Aorta (tissue), 5 donors: ENCODE data around the gene NCKAP5L. TPM values are rescaled to one million over a fixed set of nuclear protein-coding genes. Genes with fewer than 3 reads are reported as not detected.
A peak's percentile ranks its signal among the peaks of the same experiment; 100 is the strongest.
"Not testable (repeated sequence)": the region's sequence is repeated elsewhere in the genome, so short reads cannot be mapped to it uniquely, and the experiment has no call there.

Experiments used
- ATAC-seq: fragments of 200-7000 bp; cut with Tn5 transposase; one replicate; pipeline ENCODE4 v1.9.1; 2022; ENCODE audit warnings: moderate library complexity; ENCODE audit not compliant: low FRiP score
- DNase-seq, 2 donors: peaks; one replicate each; pipeline ENCODE4 v3.0.0-alpha.2; 2020
- H3K27ac ChIP-seq, 2 donors: one replicate each; pipeline ENCODE4 v1.5.1; 2013; ENCODE audit warnings: low read length in 2 of 2, mild to moderate bottlenecking in 2 of 2, moderate library complexity in 2 of 2, control low read depth in 1 of 2, inconsistent platforms in 1 of 2, low read depth in 1 of 2
- H3K27me3 ChIP-seq, 2 donors: one replicate each; pipeline ENCODE4 v1.6.1; 2013; ENCODE audit warnings: control low read depth in 1 of 2, low read length in 1 of 2, mild to moderate bottlenecking in 1 of 2, moderate library complexity in 1 of 2; ENCODE audit not compliant: insufficient read depth in 2 of 2, control insufficient read depth in 1 of 2
- H3K36me3 ChIP-seq, 2 donors: one replicate each; pipeline ENCODE4 v1.6.1; 2013; ENCODE audit warnings: control low read depth in 1 of 2, low read length in 1 of 2, mild to moderate bottlenecking in 1 of 2; ENCODE audit not compliant: insufficient read depth in 2 of 2, control insufficient read depth in 1 of 2
- H3K4me1 ChIP-seq, 2 donors: one replicate each; pipeline ENCODE4 v1.6.1; 2013; ENCODE audit warnings: low read length in 2 of 2, control low read depth in 1 of 2, mild to moderate bottlenecking in 1 of 2, moderate library complexity in 1 of 2; ENCODE audit not compliant: insufficient read depth in 2 of 2, control insufficient read depth in 1 of 2
- H3K4me3 ChIP-seq, 2 donors: one replicate each; pipeline ENCODE4 v1.5.1; 2013; ENCODE audit warnings: low read length in 2 of 2, control low read depth in 1 of 2, mild to moderate bottlenecking in 1 of 2
- H3K9me3 ChIP-seq: one replicate; pipeline ENCODE4 v1.6.1; 2013; ENCODE audit warnings: mild to moderate bottlenecking, low read length; ENCODE audit not compliant: control insufficient read depth
- WGBS, 2 donors: extraction: QIAGEN DNeasy Blood & Tissue Kit; methylation state at CpG; one replicate each; pipeline ENCODE4 v1.1.7; 2013; 5-methylcytosine and 5-hydroxymethylcytosine counted together
- intact Hi-C, 2 donors: fragments of 100-400 bp; cut with DNase I; formaldehyde crosslinking; loops; one replicate each; pipeline versions ENCODE4 v1.14.2 to v1.15.0; 2022
- polyA plus RNA-seq, 2 donors: library from polyadenylated mRNA; stranded (reverse); fragments of 200-250 nt; gene quantifications; one replicate each; pipeline ENCODE4 v1.2.3, GENCODE V29; 2013
- total RNA-seq, 2 donors: library from RNA; stranded (reverse); fragmentation: NEBNext Ultra II Directional; extraction: Animal tissue kit (Norgen Biotek cat#: 25700); gene quantifications; one replicate each; pipeline ENCODE4 v1.2.1, GENCODE V29; 2021
- donor health status: healthy with polysubstance abuse.
- donor health status: Bipolar disorder and iron deficiency.
- donor health status: DM: no; HTN: no; CAD: no.
- donor health status: DM: no; HTN: no; CAD: no.
- donor health status: DM: yes; HTN: yes; CAD: no.

Gene NCKAP5L
- total and polyA plus RNA-seq, 4 donors: 3.5 to 38.7 (median 18.5) TPM

- Histone ChIP-seq H3K36me3 (no peaks in the 10 kb centered on the region), H3K4me1 (no peaks in the 10 kb centered on the region), H3K27me3 (no peaks in the 10 kb centered on the region), H3K9me3 (no peaks in the 10 kb centered on the region), H3K4me3 (no peak overlapping the region), H3K27ac (no peak overlapping the region)
- DNase-seq (peak in 1 of 2 donors; percentile 60), ATAC-seq (no peak)
- intact Hi-C loops: no loop called here
- WGBS, 2 donors: 84 to 90% methylated on average over 6 of the region's 6 CpGs
These were observed 44.6 kb upstream of the NCKAP5L start for GRCh38 chr12:49872781-49873181.

DNA sequence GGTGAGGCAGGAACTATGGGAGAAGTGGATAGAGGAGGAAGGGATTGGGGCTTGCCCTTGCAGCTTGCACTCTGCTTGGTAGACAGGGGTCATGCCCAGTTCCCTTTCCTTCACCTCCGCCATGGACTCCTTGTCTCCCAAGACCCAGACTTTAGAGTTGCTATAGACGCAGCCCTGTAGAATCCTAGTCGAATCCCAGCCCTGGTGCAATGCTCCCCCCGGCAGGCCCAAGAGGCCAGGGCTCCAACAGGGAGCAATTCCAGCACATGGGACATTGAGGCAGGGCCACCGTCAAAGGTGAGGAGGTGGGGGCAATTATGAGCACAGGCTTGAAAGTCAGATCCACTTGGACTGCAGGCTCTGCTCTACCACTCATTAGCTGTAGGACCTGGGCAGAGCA lies 44.2 kb upstream of the NCKAP5L start:
- DNase-seq (no peak), ATAC-seq (no peak)
- Histone ChIP-seq H3K9me3 (no peaks in the 10 kb centered on the region), H3K27me3 (no peaks in the 10 kb centered on the region), H3K36me3 (no peaks in the 10 kb centered on the region), H3K4me1 (no peaks in the 10 kb centered on the region), H3K4me3 (no peak overlapping the region), H3K27ac (no peak overlapping the region)
- intact Hi-C loops: no loop called here
- WGBS, 2 donors: 96% methylated on average over 5 of the region's 5 CpGs

DNA sequence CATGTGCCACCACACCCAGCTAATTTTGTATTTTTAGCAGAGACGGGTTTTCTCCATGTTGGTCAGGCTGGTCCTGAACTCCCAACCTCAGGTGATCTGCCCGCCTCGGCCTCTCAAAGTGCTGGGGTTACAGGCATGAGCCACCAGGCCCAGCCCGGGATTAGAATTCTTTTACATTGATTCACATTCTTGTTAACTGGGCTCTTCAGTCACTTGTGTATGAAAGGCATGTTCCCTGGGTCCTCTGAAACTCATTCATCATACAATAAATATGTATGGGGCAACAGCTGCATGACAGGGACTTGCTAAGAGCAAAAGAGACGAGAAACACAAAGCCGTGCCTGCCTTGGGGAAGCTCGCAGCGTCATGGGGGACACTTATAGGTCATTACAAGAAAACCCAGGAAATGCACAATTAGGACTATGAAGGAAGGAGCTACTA lies 43.6 kb upstream of the NCKAP5L start:
- H3K4me1 ChIP-seq, H3K4me3 ChIP-seq, ATAC-seq, DNase-seq, H3K36me3 ChIP-seq, H3K27me3 ChIP-seq, H3K27ac ChIP-seq, H3K9me3 ChIP-seq, intact Hi-C loops: not testable (repeated sequence)
- 93% methylated on average over 8 of the region's 8 CpGs for WGBS, 2 donors

DNA sequence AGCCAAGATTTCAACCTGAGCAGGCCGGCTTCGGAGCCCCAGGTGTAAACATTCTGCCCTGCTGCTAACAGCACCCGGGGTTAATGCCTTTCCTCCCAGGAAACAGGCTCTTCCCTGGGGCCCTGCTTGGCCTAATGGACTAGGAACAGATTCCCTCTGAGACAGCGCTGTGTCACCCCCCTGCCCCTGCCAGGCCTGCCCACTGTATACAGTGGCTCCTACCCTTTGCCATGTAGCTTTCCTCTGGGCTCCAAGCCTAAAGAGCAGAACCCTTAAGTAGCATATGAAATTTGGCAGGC lies 43.0 kb upstream of the NCKAP5L start:
- H3K4me3 ChIP-seq: no peak overlapping the region
- no peaks in the 10 kb centered on the region for H3K9me3 ChIP-seq
- ATAC-seq (no peak), DNase-seq (peak in 1 of 2 donors; percentile 70)
- intact Hi-C loops: no loop called here
- H3K36me3 ChIP-seq: no peaks in the 10 kb centered on the region
- no peaks in the 10 kb centered on the region for H3K4me1 ChIP-seq
- 94 to 95% methylated on average over 4 of the region's 4 CpGs for WGBS, 2 donors
- no peak overlapping the region for H3K27ac ChIP-seq
- H3K27me3 ChIP-seq: no peaks in the 10 kb centered on the region

DNA sequence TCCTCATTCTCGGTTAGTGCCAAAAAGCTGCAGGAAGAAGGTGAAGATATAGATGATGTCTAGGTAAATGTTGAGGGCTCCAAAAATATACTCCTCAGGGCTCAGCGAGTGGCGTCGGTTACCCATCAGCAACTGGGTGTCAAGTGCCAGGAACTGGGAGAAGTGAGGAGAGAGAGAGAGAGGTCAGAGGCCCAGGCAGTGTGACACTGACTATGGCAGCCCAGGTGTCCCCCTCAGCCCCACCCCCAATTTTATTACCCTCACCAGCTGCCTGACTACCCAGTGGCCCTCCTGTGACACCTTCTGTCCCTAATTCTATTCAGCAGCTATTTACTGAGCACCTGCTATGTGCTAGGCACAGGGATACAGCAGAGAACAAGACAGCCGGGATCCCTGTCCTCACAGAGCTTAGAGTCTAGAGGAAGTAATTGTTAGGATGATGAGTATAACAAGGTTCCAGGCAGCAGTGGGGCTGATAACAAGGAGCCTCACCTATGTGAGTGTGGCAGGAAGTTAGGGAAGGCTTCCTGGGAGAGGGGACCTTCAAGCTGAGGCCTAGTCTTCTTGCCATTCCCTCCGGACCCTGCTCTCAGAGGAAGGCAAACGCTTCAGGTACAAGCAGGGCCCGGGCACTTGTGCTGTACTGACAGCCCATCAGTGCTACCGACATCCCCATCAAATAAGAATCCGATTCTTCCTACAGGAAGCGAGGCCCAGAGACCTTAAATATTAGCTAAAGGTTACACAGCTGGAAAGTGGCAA lies 42.5 kb upstream of the NCKAP5L start:
- intact Hi-C loops: no loop called here
- whole genome bisulfite sequencing, 2 donors: 96 to 99% methylated on average over 11 of the region's 11 CpGs
- ATAC-seq (no peak), DNase-seq (no peak)
- no peaks in the 10 kb centered on the region for H3K36me3 ChIP-seq
- H3K9me3 ChIP-seq: no peaks in the 10 kb centered on the region
- no peaks in the 10 kb centered on the region for H3K4me1 ChIP-seq
- H3K27me3 ChIP-seq: no peaks in the 10 kb centered on the region
- H3K27ac ChIP-seq: no peak overlapping the region
- no peak overlapping the region for H3K4me3 ChIP-seq

GRCh38 chr12:49869816-49870500 lies 41.7 kb upstream of the NCKAP5L start:
- H3K4me1 ChIP-seq: no peaks in the 10 kb centered on the region
- no peak overlapping the region for H3K4me3 ChIP-seq
- H3K9me3 ChIP-seq: no peaks in the 10 kb centered on the region
- H3K27me3 ChIP-seq: no peaks in the 10 kb centered on the region
- H3K36me3 ChIP-seq: no peaks in the 10 kb centered on the region
- ATAC-seq: peak; percentile 2
- H3K27ac ChIP-seq: no peak overlapping the region
- peak in 1 of 2 donors; percentile 60 for DNase-seq
- 92 to 95% methylated on average over 14 of the region's 14 CpGs for WGBS, 2 donors
- intact Hi-C loops: loop anchor here in 1 of 2 donors (10.0 kb wide), 1 partner anchor 185 kb away; the partner anchor contains the start of gene ASIC1

GRCh38 chr12:49868952-49869815 lies 41.0 kb upstream of the NCKAP5L start:
- WGBS, 2 donors: 21 to 22% methylated on average over 16 of the region's 16 CpGs
- H3K27ac ChIP-seq: no peak overlapping the region
- H3K9me3 ChIP-seq: no peaks in the 10 kb centered on the region
- DNase-seq: peak; percentile 90
- intact Hi-C loops: loop anchor here in 1 of 2 donors (10.0 kb wide), 1 partner anchor 186 kb away; the partner anchor contains the start of gene ASIC1
- peak; percentile 89 for ATAC-seq
- H3K4me1 ChIP-seq: no peaks in the 10 kb centered on the region
- H3K4me3 ChIP-seq: no peak overlapping the region
- no peaks in the 10 kb centered on the region for H3K36me3 ChIP-seq
- H3K27me3 ChIP-seq: no peaks in the 10 kb centered on the region

DNA sequence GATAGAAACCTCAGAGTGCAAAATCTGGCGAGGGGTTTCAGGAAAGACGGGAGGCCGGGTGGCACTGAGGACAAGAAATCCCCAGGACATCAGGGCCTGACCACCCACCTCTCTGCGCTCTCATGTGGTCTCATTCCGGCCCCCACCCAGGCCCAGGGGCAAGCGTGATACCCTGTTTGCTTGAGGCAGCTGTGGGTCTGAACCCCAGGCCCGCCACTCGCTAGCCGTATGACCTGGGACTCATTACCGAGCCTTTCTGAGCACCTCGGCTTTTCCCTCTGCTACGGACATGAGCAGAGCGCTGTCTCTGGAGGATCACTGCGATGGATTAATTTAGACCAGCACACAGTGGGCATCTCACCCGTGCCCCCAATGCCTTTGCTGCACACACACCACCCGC lies 40.2 kb upstream of the NCKAP5L start:
- ATAC-seq (no peak), DNase-seq (no peak)
- Histone ChIP-seq H3K4me1 (no peaks in the 10 kb centered on the region), H3K9me3 (no peaks in the 10 kb centered on the region), H3K36me3 (no peaks in the 10 kb centered on the region), H3K27me3 (no peaks in the 10 kb centered on the region), H3K27ac (no peak overlapping the region), H3K4me3 (no peak overlapping the region)
- 82 to 83% methylated on average over 16 of the region's 16 CpGs for WGBS, 2 donors
- intact Hi-C loops: loop anchor here in 1 of 2 donors (10.0 kb wide), 1 partner anchor 186 kb away; the partner anchor contains the start of gene ASIC1
